ENCODE data around the gene DBNL. TPM values are rescaled to one million over a fixed set of nuclear protein-coding genes. Genes with fewer than 3 reads are reported as not detected.

Gene DBNL
- total RNA-seq, 6 donors from 2014 or later, result 81.8 to 169 (median 130) TPM

GRCh38 chr7:44046321-44047061, 2.0 kb downstream of the DBNL start:
- H3K4me1 ChIP-seq, result peaks cover 38 to 73% (median 43%) of the 10 kb centered on the region in 4 donors
- H3K27ac ChIP-seq, result peak overlapping the region; percentile 95 to 100 (median 98)
- peak overlapping the region in 1 of 4 donors; percentile 84 for H3K4me3 ChIP-seq
- ATAC-seq (ENCODE audit: low FRiP score in 2 of 2) (peak; percentile 35 to 64), DNase-seq (peak in 1 of 2 donors; percentile 59)
- no peaks in the 10 kb centered on the region for H3K9me3 ChIP-seq
- peak; percentile 45 to 78 for TF ChIP-seq POLR2AphosphoS5 (IDR thresholded peaks at IDR 0.05)
- TF ChIP-seq POLR2A (IDR thresholded peaks at IDR 0.05), result peak in 1 of 4 donors; percentile 9
- TF ChIP-seq EP300 (IDR thresholded peaks at IDR 0.05), result no peak
- WGBS, 2 donors, result 59 to 60% methylated on average over 8 of the region's 8 CpGs
- H3K36me3 ChIP-seq, result peaks cover 0 to 25% (median 22%) of the 10 kb centered on the region in 4 donors
- no peaks in the 10 kb centered on the region for H3K27me3 ChIP-seq

GRCh38 chr7:44048031-44048795, 3.7 kb downstream of the DBNL start:
- no peaks in the 10 kb centered on the region for H3K9me3 ChIP-seq
- H3K4me1 ChIP-seq, result peaks cover 42 to 83% (median 47%) of the 10 kb centered on the region in 4 donors
- no peak overlapping the region for H3K4me3 ChIP-seq
- ATAC-seq (ENCODE audit: low FRiP score in 2 of 2) (no peak), DNase-seq (no peak)
- 94 to 95% methylated on average over 7 of the region's 7 CpGs for WGBS, 2 donors
- H3K27me3 ChIP-seq, result no peaks in the 10 kb centered on the region
- TF ChIP-seq POLR2AphosphoS5 (IDR thresholded peaks at IDR 0.05) (no peak), CTCF (IDR thresholded peaks at IDR 0.05) (no peak), EP300 (IDR thresholded peaks at IDR 0.05) (no peak), POLR2A (IDR thresholded peaks at IDR 0.05) (no peak)
- peak overlapping the region in 2 of 4 donors; percentile 32 to 99 for H3K27ac ChIP-seq
- peaks cover 0 to 40% (median 38%) of the 10 kb centered on the region in 4 donors for H3K36me3 ChIP-seq

GRCh38 chr7:44050121-44050914, 5.8 kb downstream of the DBNL start:
- Histone ChIP-seq H3K9me3 (no peaks in the 10 kb centered on the region), H3K4me1 (peaks cover 32 to 68% (median 38%) of the 10 kb centered on the region in 4 donors), H3K27ac (peak overlapping the region in 3 of 4 donors; percentile 45 to 55 (median 53)), H3K27me3 (no peaks in the 10 kb centered on the region), H3K4me3 (no peak overlapping the region), H3K36me3 (peaks cover 0 to 58% (median 57%) of the 10 kb centered on the region in 4 donors)
- TF ChIP-seq EP300 (IDR thresholded peaks at IDR 0.05), result no peak
- no peak for TF ChIP-seq CTCF (IDR thresholded peaks at IDR 0.05)
- no peak for TF ChIP-seq POLR2AphosphoS5 (IDR thresholded peaks at IDR 0.05)
- TF ChIP-seq POLR2A (IDR thresholded peaks at IDR 0.05), result no peak
- 84 to 95% methylated on average over 7 to 14 of the region's 14 CpGs for WGBS, 2 donors
- DNase-seq, result no peak
- no peak for ATAC-seq (ENCODE audit: low FRiP score in 2 of 2)

GRCh38 chr7:44050915-44051560, 6.5 kb downstream of the DBNL start:
- Histone ChIP-seq H3K36me3 (peaks cover 0 to 65% (median 58%) of the 10 kb centered on the region in 4 donors), H3K4me1 (peaks cover 25 to 61% (median 31%) of the 10 kb centered on the region in 4 donors), H3K27me3 (no peaks in the 10 kb centered on the region), H3K27ac (peak overlapping the region in 3 of 4 donors; percentile 45 to 55 (median 53)), H3K9me3 (no peaks in the 10 kb centered on the region), H3K4me3 (no peak overlapping the region)
- 85 to 86% methylated on average over 6 to 8 of the region's 8 CpGs for WGBS, 2 donors
- DNase-seq (no peak), ATAC-seq (ENCODE audit: low FRiP score in 2 of 2) (no peak)
- TF ChIP-seq POLR2AphosphoS5 (IDR thresholded peaks at IDR 0.05) (no peak), EP300 (IDR thresholded peaks at IDR 0.05) (no peak), CTCF (IDR thresholded peaks at IDR 0.05) (no peak), POLR2A (IDR thresholded peaks at IDR 0.05) (no peak)

Data from upper lobe of left lung (tissue), 6 donors.